Measurements from ENCODE around the gene USP13.
"Not testable (repeated sequence)": the region's sequence is repeated elsewhere in the genome, so short reads cannot be mapped to it uniquely, and the experiment has no call there.

Gene USP13

GRCh38 chr3:179769411-179770247 is 116.8 kb downstream of the USP13 start:
- no peak overlapping the region for H3K4me3 ChIP-seq (ENCODE audit: low read depth, low read length)
- no peak for TF ChIP-seq CTCF (IDR thresholded peaks at IDR 0.05; ENCODE audit: low read depth, low read length)

GRCh38 chr3:179771797-179772196 is 119.0 kb downstream of the USP13 start:
- no peak for TF ChIP-seq CTCF (IDR thresholded peaks at IDR 0.05; ENCODE audit: low read depth, low read length)
- no peak overlapping the region for H3K4me3 ChIP-seq (ENCODE audit: low read depth, low read length)

GRCh38 chr3:179772297-179772696 is 119.5 kb downstream of the USP13 start:
- no peak for TF ChIP-seq CTCF (IDR thresholded peaks at IDR 0.05; ENCODE audit: low read depth, low read length)
- no peak overlapping the region for H3K4me3 ChIP-seq (ENCODE audit: low read depth, low read length)

- no peak overlapping the region for H3K4me3 ChIP-seq (ENCODE audit: low read depth, low read length)
- TF ChIP-seq CTCF (IDR thresholded peaks at IDR 0.05; ENCODE audit: low read depth, low read length), result no peak
Observed at GRCh38 chr3:179775416-179776122, 122.7 kb downstream of the USP13 start.

GRCh38 chr3:179782841-179783240 is 130.0 kb downstream of the USP13 start:
- not testable (repeated sequence) for H3K4me3 ChIP-seq (ENCODE audit: low read depth, low read length)

GRCh38 chr3:179788996-179789395 is 136.2 kb downstream of the USP13 start:
- H3K4me3 ChIP-seq (ENCODE audit: low read depth, low read length), result no peak overlapping the region
- no peak for TF ChIP-seq CTCF (IDR thresholded peaks at IDR 0.05; ENCODE audit: low read depth, low read length)

- TF ChIP-seq CTCF (IDR thresholded peaks at IDR 0.05; ENCODE audit: low read depth, low read length), result no peak
Observed at GRCh38 chr3:179791793-179792192, 139.0 kb downstream of the USP13 start.

More at GRCh38 chr3:179791793-179792192, 139.0 kb downstream of the USP13 start:
- H3K4me3 ChIP-seq (ENCODE audit: low read depth, low read length), result no peak overlapping the region
